Measurements from ENCODE around the gene BLMH. TPM values are rescaled to one million over a fixed set of nuclear protein-coding genes. Genes with fewer than 3 reads are reported as not detected.

The BLMH gene
- polyA plus RNA-seq, 1 experiment = 10.7 TPM

DNA sequence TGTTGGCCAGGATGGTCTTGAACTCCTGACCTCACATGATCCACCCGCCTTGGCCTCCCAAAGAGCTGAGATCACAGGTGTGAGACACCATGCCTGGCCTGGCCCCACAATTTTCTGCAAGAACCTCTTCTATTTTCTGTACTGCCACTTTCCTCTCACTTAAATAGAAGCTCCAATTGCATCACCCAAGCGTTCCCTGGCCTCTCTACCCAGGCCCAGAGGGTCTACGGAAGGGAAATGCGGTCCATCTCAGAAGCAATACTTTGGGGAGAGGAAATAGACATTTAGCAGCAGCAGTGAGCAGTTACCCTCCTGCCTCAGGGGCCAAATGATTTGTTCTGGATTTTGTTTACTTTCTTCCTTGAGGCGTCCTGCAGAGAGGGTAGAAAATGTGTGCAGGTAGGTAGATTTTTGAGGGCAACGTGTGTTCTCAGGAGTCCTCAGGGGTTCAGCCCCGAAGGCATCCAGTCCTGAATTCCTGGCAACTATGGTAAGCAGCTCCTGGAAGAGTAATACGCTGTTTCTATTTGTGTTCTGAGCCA is 67.3 kb downstream of the BLMH start:
- CTCF ChIA-PET = interaction anchor here (0.7 kb wide), 1 partner anchor 99 kb away, joined by 3 read pairs; no protein-coding TSS in a partner anchor
- Histone ChIP-seq H3K27me3 (ENCODE audit: control insufficient read depth, insufficient read depth, low read length) (peaks cover 10% of the 10 kb centered on the region), H3K4me3 (ENCODE audit: low read depth, low read length) (no peak overlapping the region), H3K36me3 (ENCODE audit: control insufficient read depth, insufficient read depth, low read length) (no peaks in the 10 kb centered on the region)
- POLR2A ChIA-PET = no interaction called here
- TF ChIP-seq, protein P1, sequence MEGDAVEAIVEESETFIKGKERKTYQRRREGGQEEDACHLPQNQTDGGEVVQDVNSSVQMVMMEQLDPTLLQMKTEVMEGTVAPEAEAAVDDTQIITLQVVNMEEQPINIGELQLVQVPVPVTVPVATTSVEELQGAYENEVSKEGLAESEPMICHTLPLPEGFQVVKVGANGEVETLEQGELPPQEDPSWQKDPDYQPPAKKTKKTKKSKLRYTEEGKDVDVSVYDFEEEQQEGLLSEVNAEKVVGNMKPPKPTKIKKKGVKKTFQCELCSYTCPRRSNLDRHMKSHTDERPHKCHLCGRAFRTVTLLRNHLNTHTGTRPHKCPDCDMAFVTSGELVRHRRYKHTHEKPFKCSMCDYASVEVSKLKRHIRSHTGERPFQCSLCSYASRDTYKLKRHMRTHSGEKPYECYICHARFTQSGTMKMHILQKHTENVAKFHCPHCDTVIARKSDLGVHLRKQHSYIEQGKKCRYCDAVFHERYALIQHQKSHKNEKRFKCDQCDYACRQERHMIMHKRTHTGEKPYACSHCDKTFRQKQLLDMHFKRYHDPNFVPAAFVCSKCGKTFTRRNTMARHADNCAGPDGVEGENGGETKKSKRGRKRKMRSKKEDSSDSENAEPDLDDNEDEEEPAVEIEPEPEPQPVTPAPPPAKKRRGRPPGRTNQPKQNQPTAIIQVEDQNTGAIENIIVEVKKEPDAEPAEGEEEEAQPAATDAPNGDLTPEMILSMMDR (IDR thresholded peaks at IDR 0.05; ENCODE audit: insufficient read depth, low read depth, low read length) = no peak
- DNase-seq (ENCODE audit: low read depth) = no peak

DNA sequence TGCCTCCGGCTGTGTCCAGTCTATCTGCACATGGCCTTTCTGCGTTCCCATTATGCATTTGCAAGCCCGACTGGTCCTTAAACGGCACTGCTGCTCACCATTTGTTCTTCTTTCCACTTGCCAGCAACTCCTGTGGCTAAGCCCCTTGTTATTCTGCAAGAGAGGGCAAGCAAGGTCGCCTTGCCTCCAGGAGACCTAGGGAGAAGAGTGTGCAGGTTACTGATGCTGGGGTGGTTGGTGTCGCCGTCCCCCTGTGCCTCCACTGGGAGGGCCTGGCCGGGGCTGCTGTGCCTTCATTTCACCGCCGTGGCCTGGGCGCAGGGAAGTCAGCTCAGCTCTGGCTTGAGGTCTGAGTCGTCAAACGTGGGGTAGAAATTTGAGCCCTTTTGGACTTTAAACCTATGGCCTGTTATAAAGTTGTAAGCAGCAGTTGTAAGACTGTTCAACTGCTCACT is 69.0 kb downstream of the BLMH start:
- peaks cover 10% of the 10 kb centered on the region for H3K27me3 ChIP-seq (ENCODE audit: control insufficient read depth, insufficient read depth, low read length)
- POLR2A ChIA-PET = no interaction called here
- TF ChIP-seq, protein P1 (IDR thresholded peaks at IDR 0.05; ENCODE audit: insufficient read depth, low read depth, low read length) = no peak
- DNase-seq (ENCODE audit: low read depth) = no peak
- CTCF ChIA-PET = interaction anchor here (1.3 kb wide), 1 partner anchor 11 kb away, joined by 3 read pairs; no protein-coding TSS in a partner anchor
- no peak overlapping the region for H3K4me3 ChIP-seq (ENCODE audit: low read depth, low read length)
- H3K36me3 ChIP-seq (ENCODE audit: control insufficient read depth, insufficient read depth, low read length) = no peaks in the 10 kb centered on the region

DNA sequence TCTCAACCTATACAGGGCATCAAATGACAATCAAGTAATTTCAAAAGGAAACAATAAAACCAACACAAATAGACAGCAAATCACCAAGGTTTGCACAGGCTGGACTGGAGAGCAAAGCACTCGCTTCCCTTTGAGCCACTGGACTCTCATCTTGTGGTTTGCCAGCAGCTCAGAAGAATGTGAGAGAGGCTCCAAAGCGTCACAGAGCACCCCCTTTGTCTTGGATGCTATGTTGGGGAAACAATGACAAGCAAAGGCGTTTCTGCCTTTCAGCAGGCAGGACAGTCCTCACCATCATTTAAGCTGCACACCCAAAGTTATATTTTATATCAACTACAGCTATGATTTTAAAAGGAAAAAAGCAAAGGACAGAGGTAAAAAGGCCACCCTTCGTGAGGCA is 69.5 kb downstream of the BLMH start:
- TF ChIP-seq, protein P1 (IDR thresholded peaks at IDR 0.05; ENCODE audit: insufficient read depth, low read depth, low read length) = no peak
- DNase-seq (ENCODE audit: low read depth) = no peak
- ChIA-PET POLR2A (no interaction called here), CTCF (interaction anchor here (1.3 kb wide), 1 partner anchor 11 kb away, joined by 3 read pairs; no protein-coding TSS in a partner anchor)
- Histone ChIP-seq H3K4me3 (ENCODE audit: low read depth, low read length) (no peak overlapping the region), H3K27me3 (ENCODE audit: control insufficient read depth, insufficient read depth, low read length) (peaks cover 10% of the 10 kb centered on the region), H3K36me3 (ENCODE audit: control insufficient read depth, insufficient read depth, low read length) (no peaks in the 10 kb centered on the region)

DNA sequence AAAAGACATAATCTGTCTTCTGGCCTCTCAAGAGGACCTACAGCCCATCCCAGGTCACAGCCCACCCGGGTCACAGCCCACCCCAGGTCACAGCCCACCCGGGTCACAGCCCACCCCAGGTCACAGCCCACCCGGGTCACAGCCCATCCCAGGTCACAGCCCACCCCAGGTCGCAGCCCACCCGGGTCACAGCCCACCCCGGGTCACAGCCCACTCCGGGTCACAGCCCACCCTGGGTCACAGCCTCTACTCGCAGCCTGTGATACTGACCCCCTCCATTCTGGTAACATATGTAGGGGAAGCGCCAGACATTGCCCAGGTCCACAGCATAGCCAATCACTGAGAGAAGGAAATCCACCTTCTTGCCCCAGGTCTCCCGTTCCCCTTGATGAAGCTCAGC is 70.4 kb downstream of the BLMH start:
- H3K36me3 ChIP-seq (ENCODE audit: control insufficient read depth, insufficient read depth, low read length) = no peaks in the 10 kb centered on the region
- H3K4me3 ChIP-seq (ENCODE audit: low read depth, low read length) = no peak overlapping the region
- ChIA-PET CTCF (interaction anchor here (1.8 kb wide), 1 partner anchor 11 kb away, joined by 4 read pairs; no protein-coding TSS in a partner anchor), POLR2A (no interaction called here)
- peaks cover 8% of the 10 kb centered on the region for H3K27me3 ChIP-seq (ENCODE audit: control insufficient read depth, insufficient read depth, low read length)
- DNase-seq (ENCODE audit: low read depth) = no peak
- TF ChIP-seq, protein P1 (IDR thresholded peaks at IDR 0.05; ENCODE audit: insufficient read depth, low read depth, low read length) = no peak

DNA sequence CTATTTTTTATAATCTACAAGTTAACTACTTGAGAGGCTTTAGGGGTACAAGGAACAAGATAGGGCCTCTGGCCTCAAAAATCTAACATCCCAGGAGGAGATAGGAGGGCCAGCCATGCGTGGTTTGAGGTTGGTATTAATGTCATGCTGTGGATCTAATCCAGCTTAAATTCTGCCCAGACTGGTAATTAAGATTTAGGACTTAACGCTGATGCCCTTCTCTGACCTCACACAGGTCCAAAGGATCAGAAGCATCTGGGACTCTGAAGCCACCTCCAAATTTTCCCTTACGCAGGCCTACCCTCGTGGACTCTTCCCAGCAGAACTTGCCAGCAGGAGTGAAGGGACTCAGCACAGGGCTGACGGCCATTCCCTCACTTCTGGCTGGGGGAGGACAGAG is 71.3 kb downstream of the BLMH start:
- no peaks in the 10 kb centered on the region for H3K36me3 ChIP-seq (ENCODE audit: control insufficient read depth, insufficient read depth, low read length)
- ChIA-PET POLR2A (no interaction called here), CTCF (interaction anchor here (1.7 to 1.8 kb wide), 2 partner anchors 10 to 19 kb away, joined by 4 to 5 read pairs; no protein-coding TSS in a partner anchor)
- H3K4me3 ChIP-seq (ENCODE audit: low read depth, low read length) = no peak overlapping the region
- TF ChIP-seq, protein P1 (IDR thresholded peaks at IDR 0.05; ENCODE audit: insufficient read depth, low read depth, low read length) = no peak
- H3K27me3 ChIP-seq (ENCODE audit: control insufficient read depth, insufficient read depth, low read length) = peaks cover 4% of the 10 kb centered on the region; the same call in 1 of the 2 replicates
- no peak for DNase-seq (ENCODE audit: low read depth)
